Hepatic stellate cell (primary cell): Measurements from ENCODE around the gene RALGAPB.
"Not testable (repeated sequence)": the region's sequence is repeated elsewhere in the genome, so short reads cannot be mapped to it uniquely, and the experiment has no call there.

Experiments used
- DNase-seq: peaks from one replicate; pipeline ENCODE4 v3.0.0; 2011; ENCODE audit warnings: low spot score

Gene RALGAPB

GRCh38 chr20:38497246-38497935 lies 24.7 kb downstream of the RALGAPB start:
- DNase-seq, result no peak

- no peak for DNase-seq
These were observed 26.3 kb downstream of the RALGAPB start for GRCh38 chr20:38498909-38499308.

GRCh38 chr20:38499366-38499765 lies 26.7 kb downstream of the RALGAPB start:
- no peak for DNase-seq

DNA sequence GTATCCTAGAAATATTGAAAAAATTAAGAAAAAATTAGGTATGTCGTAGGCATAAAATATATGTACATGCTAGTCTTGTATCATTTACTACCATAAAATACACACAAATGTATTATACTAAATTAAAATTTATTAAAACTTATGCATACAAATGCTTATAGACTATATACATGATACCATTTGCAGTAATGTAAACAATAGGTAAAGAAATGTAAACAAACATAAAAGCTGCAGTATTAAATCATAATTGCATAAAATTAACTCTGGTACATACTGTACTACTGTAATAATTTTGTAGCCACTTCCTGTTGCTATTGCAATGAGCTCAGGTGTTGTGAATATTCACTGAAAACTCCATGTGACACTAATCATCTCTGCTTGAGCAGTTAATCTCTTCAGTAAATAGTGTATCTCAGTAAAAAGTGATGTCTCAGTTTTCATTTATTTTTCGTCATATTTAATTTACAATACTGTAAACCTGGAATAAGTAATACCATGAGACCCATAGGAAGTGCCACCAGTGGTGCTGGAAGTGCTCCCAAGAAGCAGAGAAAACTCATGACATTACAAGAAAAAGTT lies 29.3 kb downstream of the RALGAPB start:
- no peak for DNase-seq

DNA sequence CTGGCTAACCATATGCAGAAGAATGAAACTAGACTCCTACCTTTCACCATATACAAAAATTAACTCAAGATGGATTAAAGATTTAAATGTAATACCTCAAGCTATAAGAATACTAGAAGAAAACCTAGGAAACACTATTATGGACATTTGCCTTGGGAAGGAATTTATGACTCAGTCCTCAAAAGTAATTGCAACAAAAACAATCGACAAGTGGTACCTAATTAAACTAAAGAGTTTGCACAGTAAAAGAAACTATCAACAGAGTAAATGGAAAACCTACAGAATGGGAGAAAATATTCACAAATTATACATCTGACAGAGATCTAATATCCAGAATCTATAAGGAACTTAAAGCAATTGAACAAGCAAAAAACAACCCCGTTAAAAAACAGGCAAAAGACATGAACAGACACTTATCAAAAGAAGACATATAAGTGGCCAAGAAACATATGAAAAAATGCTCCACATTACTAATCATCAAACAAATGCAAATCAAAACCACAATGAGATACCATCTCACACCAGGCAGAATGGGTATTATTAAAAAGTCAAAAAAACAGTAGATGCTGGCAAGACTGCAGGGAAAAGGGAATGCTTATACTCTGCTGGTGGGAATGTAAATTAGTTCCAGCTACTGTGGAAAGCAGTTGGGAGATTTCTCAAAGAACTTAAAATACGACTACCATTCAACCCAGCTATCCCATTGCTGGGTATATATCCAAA lies 31.9 kb downstream of the RALGAPB start:
- no peak for DNase-seq

DNA sequence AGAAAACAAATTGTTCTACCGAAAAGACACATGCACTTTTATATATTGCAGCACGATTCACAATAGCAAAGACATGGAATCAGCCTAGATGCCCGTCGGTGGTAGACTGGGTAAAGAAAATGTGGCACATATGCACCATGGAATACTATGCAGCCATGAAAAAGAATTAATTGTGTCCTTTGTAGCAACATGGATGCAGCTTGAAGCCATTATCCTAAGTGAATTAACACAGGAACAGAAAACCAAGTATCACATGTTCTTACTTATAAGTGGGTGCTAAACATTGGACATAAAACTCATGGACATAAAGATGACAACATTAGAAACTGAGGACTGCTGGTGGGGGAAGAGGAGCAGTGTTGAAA lies 32.4 kb downstream of the RALGAPB start:
- no peak for DNase-seq

DNA sequence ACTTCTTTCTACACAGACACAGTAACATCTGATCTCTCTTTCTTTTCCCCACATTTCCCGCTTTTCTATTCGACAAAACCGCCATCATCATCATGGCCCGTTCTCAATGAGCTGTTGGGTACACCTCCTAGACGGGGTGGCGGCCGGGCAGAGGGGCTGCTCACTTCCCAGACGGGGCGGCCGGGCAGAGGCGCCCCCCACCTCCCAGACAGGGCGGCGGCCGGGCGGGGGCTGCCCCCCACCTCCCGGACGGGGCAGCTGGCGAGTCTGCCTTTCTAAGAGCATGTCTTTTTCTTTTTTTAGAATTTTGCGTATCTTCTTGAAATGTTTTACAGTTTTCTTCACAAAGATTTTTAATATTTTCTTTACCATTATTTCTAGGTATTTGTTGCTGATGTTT lies 39.1 kb downstream of the RALGAPB start:
- DNase-seq, result not testable (repeated sequence)

DNA sequence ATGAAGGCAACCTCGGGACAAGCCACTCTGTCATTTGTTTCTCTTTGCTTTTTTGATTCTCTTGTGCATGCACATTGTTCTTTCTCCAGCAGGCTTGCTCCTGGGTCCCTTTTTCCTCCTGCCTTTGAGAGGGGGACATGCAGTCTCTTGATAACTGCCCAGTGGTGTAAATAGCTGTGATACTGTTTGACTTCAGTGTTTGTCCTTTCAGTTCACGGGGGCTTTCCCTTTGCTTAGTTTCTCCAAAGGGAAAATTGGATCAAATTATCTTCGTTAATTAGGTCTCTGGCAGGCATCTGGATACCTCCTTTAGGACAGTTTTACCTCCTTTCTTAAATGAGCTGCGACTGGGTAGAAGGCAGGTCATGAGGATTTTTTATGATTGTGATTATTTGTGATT lies 41.5 kb downstream of the RALGAPB start:
- no peak for DNase-seq

DNA sequence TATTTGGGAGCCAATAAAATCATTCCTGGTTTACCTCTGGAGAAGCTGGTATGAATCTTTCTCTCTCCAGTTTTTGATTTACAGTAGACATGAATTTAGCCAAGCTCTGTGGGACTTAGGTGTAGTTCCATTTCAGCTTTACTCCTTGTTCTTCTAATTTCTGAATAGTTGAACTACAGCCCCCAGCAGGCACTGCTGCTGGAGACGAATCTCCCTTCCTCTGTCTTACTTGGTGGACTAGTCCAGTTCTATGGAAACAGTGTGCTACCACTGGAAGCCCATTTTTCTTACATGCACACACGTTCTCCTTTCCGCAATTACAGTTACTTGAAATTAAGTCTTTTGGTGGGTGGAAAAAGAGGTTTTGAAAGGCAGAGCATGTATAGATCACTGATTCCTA lies 42.3 kb downstream of the RALGAPB start:
- no peak for DNase-seq

DNA sequence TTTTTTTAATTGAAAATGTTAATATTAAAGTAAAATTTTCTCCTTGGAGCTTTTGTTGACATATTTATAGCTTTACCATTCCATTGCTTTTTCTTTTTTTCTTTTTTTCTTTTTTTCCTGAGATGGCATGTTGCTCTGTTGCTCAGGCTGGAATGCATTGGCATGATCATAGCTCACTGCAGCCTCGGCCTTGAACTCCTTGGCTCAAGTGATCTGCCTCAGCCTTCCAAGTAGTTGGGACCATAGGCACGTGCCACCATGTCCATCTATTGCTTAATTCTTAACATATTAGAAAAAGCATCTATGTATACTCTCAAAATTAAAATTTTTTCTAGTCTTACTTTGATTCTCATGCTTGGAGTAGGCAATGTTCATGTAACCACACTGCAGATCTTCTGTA lies 43.0 kb downstream of the RALGAPB start:
- no peak for DNase-seq

GRCh38 chr20:38519426-38519825 lies 46.8 kb downstream of the RALGAPB start:
- DNase-seq, result no peak

DNA sequence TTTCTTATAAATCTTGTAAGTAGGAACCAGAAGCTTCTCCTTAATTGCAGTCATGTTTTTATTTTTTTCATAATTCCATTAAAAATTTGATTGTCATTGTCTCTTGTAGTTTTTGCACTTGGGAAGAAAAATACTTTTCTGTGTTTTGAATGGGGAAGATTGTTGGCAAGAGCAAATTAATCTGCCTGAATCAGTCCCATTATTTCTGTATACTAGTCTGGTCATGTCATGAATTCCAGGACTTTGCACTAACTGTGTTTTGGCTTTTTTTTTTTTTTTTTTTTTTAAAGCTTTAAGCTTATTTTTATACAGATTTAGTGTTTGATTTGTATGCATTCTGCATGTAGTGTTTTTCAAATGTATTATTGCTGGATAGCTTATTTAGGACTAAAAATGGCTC lies 47.6 kb downstream of the RALGAPB start:
- no peak for DNase-seq

- DNase-seq, result peak; percentile 16
These were observed 51.1 kb downstream of the RALGAPB start for GRCh38 chr20:38523697-38524096.

GRCh38 chr20:38528167-38528566 lies 55.5 kb downstream of the RALGAPB start:
- no peak for DNase-seq

GRCh38 chr20:38531021-38531420 lies 58.4 kb downstream of the RALGAPB start:
- no peak for DNase-seq

DNA sequence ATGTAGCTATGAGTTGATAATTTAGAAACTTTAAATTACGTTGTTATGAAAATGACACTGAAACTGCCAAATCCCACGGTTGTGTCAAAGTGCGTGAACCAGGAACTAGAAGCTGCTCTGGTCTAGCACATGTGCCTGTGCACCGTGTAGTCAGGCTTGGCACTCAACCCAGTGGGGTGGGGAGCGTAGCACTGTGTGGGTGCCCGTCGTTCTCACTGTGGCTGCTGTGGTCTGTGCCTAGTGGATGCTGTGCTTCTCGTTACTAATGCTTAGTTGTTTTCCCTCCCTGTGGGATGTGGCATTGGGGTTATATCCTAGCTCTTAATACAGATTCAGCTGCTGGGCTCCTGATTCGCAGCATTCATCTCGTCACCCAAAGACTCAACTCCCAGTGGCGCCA lies 62.1 kb downstream of the RALGAPB start:
- DNase-seq, result no peak

- DNase-seq, result no peak
These were observed 63.7 kb downstream of the RALGAPB start for GRCh38 chr20:38536310-38536709.

DNA sequence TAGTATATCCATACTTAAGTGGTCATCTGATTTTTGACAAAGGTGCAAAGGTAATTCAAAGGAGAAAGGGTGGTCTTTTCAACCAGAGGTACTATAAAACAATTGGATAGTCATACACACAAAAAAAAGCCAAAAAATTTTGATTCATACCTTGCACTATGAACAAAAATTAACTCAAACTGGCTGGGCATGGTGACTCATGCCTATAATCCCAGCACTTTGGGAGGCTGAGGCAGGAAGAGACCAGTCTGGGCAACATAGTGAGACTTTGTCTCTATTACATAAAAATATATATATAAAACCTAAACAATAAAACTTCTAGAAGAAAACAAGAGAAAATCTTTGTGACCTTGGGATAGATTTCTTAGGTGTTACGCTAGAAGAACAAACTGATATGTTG lies 64.5 kb downstream of the RALGAPB start:
- DNase-seq, result no peak

- no peak for DNase-seq
These were observed 66.1 kb downstream of the RALGAPB start for GRCh38 chr20:38538789-38539188.

DNA sequence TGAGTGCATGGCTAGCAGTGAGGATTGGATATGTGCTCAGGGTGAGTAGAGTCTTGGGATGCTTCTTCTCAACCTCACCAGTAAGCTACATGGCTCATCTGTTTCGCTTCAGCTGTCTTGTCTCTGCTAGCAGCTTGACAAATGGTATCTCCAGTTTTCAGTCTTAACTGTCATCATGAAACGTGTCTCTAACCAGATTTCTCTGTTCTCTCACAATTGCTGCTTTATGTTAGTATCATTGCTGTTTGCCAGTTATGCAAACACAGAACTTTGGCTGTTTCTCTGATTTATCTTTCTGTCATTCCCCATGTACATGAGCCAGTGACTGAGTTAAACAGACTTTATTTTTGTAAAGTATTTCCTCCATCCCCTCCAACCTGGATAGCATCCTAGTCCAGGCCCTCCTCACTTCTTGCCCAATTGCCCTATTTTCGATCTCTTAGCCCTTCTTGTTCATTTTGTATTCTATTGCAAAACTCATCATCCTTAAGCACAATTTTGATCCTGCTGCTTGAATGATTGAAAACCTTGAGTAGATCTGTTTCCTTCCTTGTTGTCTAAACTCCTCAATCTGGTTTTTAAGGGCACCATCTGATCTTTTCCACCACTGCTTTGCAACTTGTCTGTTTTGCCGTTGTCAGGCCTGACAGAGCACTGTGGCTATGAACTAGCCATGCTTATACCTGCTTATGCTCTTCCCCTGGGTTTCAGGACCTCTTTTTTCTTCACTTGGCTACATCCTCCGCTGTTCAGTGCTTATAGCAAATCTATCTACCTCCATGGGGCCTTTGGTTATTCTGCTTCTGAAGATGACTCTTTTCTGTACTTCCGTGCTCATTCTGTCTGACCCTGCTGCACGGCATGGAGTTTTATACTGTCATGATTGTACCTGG lies 70.6 kb downstream of the RALGAPB start:
- DNase-seq, result no peak

GRCh38 chr20:38545771-38546170 lies 73.1 kb downstream of the RALGAPB start:
- DNase-seq, result no peak

- DNase-seq, result no peak
These were observed 74.8 kb downstream of the RALGAPB start for GRCh38 chr20:38547288-38548085.
